Subcutaneous abdominal adipose tissue (tissue), 5 donors: ENCODE data around the gene SLC13A5.

Experiments used
- H3K27ac ChIP-seq: one replicate; pipeline ENCODE4 v1.7.0; 2013; ENCODE audit warnings: low read depth, mild to moderate bottlenecking, inconsistent platforms, low read length, moderate library complexity
- H3K27me3 ChIP-seq, 5 donors: one replicate each; pipeline ENCODE4 v1.7.0; 2013; ENCODE audit warnings: low read length in 5 of 5, inconsistent platforms in 1 of 5; ENCODE audit not compliant: control insufficient read depth in 5 of 5, insufficient read depth in 4 of 5
- H3K36me3 ChIP-seq, 5 donors: one replicate each; pipeline ENCODE4 v1.7.0; 2013; ENCODE audit warnings: low read length in 5 of 5; ENCODE audit not compliant: control insufficient read depth in 5 of 5, insufficient read depth in 5 of 5
- H3K4me1 ChIP-seq, 5 donors: one replicate each; pipeline ENCODE4 v1.7.0; 2013; ENCODE audit warnings: low read length in 5 of 5, mild to moderate bottlenecking in 3 of 5, moderate library complexity in 1 of 5; ENCODE audit not compliant: control insufficient read depth in 5 of 5, insufficient read depth in 5 of 5
- H3K4me3 ChIP-seq, 5 donors: one replicate each; pipeline ENCODE4 v1.7.0; 2013; ENCODE audit warnings: low read length in 5 of 5, low read depth in 1 of 5
- H3K9ac ChIP-seq, 5 donors: one replicate each; pipeline ENCODE4 v1.7.0; 2013; ENCODE audit warnings: low read length in 5 of 5, mild to moderate bottlenecking in 4 of 5, moderate library complexity in 3 of 5
- H3K9me3 ChIP-seq, 5 donors: one replicate each; pipeline ENCODE4 v1.7.0; 2013; ENCODE audit warnings: low read length in 5 of 5; ENCODE audit not compliant: control insufficient read depth in 5 of 5
- donor health status: healthy.
- donor health status: healthy.
- donor health status: healthy.
- donor health status: healthy.
- donor health status: healthy.

SLC13A5 gene

GRCh38 chr17:6636105-6636504 is 77.1 kb downstream of the SLC13A5 start:
- Histone ChIP-seq H3K4me1 (peaks cover 3 to 22% (median 16%) of the 10 kb centered on the region in 5 donors), H3K36me3 (peaks cover 10 to 28% (median 26%) of the 10 kb centered on the region in 5 donors), H3K27me3 (no peaks in the 10 kb centered on the region), H3K9me3 (no peaks in the 10 kb centered on the region), H3K4me3 (no peak overlapping the region), H3K9ac (no peak overlapping the region), H3K27ac (no peak overlapping the region)
